GM19324 (cell line): Measurements from ENCODE around the gene PLA2G4A.

Experiments used
- ATAC-seq: cut with Tn5 transposase; IDR thresholded peaks from one replicate; pipeline ENCODE4 v1.9.1; 2021; ENCODE audit warnings: mild to moderate bottlenecking, moderate library complexity; ENCODE audit not compliant: unreplicated experiment, low FRiP score

PLA2G4A gene

DNA sequence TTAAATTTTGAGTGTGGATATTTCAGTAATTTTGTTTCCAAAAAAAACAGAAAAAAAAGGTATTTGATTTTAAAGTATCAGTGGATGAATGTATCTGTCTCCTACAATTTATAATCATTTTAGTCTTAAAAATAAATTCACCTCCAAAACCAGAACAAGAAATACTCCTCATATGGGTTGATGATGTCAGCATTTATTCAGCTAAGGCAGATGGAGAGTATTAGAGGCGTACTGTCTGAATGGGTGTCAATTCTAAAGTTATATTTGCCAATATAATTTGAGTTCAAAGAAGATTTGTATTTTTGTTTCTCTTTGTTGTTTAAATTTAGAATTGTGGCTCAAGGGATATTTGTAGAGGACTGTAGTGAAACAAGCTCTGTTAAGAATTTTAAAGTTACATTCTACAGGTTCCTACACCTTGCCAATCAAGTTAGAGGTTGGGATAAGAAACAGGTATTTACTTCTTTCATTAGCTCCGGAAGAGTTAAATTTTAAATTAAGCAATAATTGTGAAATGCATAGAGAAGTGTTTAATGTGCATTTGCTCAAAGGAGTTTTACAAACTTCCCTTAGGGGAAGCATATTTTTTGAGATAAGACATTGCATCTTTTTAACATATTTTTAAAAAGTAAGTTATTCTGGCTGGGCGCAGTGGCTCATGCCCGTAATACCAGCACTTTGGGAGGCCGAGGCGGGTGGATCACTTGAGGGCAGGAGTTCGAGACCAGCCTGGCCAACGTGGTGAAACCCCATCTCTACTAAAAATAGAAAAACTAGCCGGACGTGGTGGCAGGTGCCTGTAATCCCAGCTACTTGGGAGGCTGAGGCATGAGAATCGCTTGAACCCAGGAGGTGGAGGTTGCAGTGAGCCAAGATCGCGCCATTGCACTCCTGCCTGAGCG is 1.2 kb downstream of the PLA2G4A start:
- ATAC-seq, result no peak

DNA sequence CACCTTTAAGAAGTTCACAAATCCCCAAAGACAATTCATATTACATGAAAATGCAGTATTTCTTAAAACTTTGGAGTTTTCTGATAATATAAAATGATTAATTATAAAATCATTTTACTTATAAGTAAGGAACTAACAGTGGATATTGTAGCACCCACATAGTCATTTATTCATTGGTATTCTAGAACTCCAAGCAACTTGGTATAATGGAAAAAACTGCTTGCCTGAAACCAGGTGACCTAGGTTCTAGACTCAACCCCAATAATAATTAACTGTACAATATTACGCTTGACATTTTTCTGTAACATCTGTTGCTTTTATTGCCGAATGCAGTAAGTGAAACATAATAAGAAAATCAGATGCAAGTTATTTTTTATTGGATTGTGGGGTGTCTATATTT is 2.4 kb downstream of the PLA2G4A start:
- ATAC-seq, result no peak

- ATAC-seq, result no peak
Measured at GRCh38 chr1:186834399-186834958, 5.7 kb downstream of the PLA2G4A start.

DNA sequence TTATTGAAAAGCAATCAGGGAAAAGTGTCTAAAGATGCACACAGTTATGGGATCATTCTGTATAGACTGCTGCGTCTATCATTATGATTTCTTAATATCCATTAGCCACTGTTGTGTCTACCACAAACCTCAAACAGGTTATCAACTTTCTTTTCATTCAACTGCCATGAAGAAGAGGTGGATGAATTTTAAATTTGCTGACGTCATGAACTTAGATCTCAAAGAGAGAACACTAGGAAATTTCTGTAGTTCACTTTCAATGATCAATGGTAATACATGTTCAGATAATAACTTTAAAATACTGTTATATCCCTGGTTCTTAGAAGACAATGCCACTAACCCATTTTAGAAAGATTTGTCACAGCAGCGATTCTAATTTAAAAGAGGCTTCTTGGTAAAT is 6.7 kb downstream of the PLA2G4A start:
- no peak for ATAC-seq

GRCh38 chr1:186837806-186838205 is 9.1 kb downstream of the PLA2G4A start:
- ATAC-seq, result no peak

DNA sequence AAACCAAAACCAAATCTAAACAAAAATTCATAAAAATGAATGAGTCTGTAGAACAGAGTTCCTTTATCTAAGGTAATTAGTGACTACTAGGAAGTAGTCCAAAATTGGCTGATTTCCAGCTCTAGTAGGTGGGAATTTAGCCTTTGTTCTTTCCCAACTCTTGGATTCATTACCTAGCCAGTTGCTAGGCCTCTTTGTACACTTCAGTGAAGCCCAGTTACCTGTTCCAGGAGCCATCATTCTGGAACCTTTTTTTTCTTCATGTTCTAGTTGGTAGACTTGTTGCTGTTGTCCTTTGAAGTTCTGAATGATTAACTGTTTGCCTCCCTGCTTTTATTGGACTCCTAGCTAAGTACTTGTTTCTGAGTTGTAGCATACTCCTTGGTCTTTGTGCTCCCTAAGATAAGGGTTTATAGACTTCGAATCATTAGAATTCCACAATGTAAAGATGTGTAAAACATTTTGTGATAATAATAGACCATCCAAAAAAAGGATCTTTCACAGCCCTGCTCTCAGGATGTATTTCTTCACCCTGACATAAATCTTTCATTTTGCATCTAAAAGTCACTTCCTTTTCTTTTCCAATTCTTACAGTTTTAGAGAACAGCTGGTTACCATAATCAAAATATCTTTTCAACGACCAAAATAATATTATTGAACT is 9.8 kb downstream of the PLA2G4A start:
- no peak for ATAC-seq

- ATAC-seq, result no peak
Measured at GRCh38 chr1:186839041-186839400, 10.3 kb downstream of the PLA2G4A start.

DNA sequence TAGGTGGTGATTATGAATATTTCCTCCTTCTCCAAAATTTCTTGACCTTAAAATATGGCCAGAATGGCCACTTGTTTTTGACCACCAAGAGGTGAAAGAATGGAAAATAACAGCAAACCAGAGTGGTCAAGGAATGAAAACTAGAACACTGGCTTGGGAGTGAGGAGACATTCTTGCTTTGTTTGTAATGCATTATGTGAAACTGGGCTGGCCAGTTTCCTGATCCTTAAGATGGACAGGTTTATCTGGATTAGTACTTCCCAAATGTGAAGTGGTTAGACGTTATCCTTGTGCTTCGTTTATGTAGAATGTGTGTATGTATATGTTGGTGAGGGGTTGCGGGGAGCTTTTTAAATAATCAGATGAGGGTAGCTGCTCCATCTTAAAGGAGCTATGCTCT is 12.8 kb downstream of the PLA2G4A start:
- no peak for ATAC-seq

- no peak for ATAC-seq
Measured at GRCh38 chr1:186842547-186842946, 13.8 kb downstream of the PLA2G4A start.

- ATAC-seq, result no peak
Measured at GRCh38 chr1:186843226-186843625, 14.5 kb downstream of the PLA2G4A start.

DNA sequence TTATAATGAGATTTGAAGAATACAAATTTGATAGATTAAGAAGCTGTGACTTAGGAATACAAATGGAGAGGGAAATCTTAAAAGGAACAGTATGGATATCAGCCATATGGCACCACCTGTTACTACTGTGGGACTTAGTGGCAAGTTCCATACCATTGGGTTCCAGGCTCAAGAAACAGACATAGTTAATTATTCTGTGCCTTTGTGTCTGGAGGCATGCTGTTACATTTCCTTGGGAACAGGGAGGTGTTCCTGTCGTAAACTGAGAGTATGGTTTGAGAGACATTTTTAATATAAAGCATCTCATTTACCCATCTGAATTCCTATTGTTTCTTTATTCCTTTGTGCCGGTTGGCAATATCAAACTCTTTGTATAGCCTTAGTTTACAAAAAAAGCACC is 15.2 kb downstream of the PLA2G4A start:
- ATAC-seq, result no peak

- no peak for ATAC-seq
Measured at GRCh38 chr1:186845576-186846210, 16.9 kb downstream of the PLA2G4A start.

GRCh38 chr1:186848509-186849130 is 19.9 kb downstream of the PLA2G4A start:
- no peak for ATAC-seq

DNA sequence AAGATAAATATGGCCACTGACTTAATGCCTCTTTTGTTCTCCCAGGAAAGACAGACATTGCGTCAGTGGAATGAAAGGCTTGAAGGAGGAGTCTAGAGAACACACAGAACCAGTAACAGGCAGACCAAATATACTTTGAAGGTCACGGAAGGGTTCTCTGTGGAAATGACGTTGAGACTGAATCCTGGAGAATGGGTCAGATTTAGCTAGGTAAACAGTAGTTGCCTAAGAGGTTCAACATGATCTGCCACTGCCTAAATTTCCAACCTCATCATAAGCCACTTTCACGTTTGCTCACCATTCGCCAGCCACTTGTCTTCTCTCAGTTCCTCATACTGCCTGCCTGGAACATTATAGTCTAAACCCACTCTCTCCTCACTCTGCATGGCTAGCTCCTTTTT is 20.5 kb downstream of the PLA2G4A start:
- ATAC-seq, result peak; percentile 96

DNA sequence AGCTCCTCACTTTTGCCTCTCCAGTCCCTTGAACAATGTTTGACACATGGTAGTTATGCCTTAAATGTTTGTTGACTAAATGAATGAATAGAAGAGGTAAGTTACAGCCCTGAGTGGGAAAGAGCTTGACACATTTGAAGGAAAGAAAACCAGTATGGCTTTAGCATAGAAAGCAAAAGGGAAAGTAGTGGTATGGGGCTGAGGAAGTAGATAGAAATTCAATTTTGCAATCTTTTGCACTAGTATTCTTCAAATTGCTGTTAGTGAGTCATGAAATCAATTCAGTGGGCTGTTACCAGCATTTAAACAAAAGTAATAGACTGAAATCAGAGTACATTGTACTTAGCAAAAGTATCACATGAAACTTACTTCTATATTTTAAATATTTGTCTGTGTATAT is 21.1 kb downstream of the PLA2G4A start:
- peak; percentile 56 for ATAC-seq

DNA sequence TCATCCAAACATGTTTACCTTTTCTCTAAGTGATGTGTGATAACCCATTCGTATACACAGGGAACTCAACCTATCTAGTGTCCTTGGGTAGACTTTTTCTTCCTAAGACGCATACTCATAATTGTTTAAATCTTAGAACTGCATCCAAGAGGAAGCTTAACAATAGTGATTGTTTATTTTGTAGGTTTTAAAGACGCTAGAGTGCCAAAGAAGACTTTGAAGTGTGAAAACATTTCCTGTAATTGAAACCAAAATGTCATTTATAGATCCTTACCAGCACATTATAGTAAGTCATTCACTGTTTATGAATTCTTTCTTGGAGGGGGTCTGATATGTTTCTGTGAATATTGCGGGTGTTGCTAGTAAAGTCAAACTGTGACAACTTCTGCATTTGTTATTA is 25.4 kb downstream of the PLA2G4A start:
- no peak for ATAC-seq

DNA sequence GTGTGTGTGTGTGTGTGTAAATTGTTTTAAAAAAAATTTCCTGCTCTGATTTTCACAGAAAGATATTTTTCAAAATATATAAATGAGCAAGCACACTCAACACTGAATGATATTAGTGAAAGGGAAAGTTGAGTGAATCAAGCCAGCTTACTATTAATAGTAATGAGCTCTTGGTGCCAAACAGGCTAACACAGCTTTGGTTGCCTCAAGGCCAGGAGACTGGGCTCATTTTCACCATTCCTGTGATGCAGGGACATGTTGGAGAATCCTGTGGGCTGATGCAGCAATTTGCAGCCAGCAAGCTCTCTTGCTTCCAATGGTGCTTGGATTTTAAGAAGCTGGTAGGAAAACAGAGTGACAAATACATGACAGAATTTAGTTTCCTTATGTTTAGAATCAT is 30.2 kb downstream of the PLA2G4A start:
- no peak for ATAC-seq

DNA sequence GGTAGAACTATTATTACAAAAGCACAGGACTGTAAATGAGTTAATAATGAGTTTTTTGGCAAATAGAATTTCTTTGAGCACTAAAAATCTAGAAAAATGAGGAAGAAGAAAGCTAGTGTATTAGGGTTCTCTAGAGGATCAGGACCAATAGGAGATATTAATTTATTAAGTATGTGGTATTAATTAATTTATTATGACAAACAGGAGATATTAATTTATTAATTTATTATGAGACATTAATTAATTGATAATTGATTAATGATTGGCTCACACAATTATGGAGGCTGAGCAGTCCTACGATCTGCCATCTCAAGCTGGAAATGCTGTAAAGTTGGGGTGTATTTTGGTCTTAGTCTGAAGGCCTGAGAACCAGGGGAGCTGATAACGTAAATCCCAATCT is 31.2 kb downstream of the PLA2G4A start:
- no peak for ATAC-seq

DNA sequence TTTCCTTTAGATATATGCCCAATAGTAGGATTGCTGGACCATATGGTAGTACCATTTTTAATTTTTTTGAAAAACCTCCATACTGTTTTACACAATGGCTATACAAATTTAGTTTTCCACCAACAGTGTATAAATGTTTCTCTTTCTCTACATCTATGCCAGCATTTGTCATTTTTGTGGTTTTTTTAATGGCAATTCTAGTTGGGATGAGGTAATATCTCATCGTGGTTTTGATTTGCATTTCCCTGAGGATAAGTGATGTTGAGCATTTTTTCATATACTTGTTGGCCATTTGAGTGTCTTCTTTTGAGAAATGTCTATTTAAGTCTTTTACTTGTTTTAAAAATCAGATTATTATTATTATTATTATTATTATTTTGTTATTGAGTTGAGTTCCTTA is 35.5 kb downstream of the PLA2G4A start:
- ATAC-seq, result no peak

- peak; percentile 55 for ATAC-seq
Measured at GRCh38 chr1:186865253-186865652, 36.5 kb downstream of the PLA2G4A start.

DNA sequence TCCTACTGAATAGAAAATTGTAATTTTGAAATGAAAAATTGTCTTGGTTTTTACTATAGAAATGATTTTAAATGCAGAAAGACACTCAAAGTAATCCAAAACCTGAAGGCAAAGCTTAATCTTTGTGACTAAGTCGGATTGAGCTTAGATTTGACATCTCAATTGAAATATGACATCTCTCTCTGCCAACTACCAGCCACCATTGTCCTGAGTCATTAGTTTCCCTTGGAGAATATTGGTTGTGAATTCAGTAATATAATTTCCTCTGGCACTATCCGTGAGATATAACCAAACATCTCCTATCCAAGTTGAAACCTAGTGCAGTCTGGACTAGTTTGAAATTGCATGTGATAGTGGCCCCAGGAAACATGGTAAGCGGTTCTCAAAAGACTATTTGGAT is 37.1 kb downstream of the PLA2G4A start:
- ATAC-seq, result no peak
